Mesendoderm (in vitro differentiated cells): ENCODE measurements around the gene UAP1L1.

ENCODE experiments used
- DNase-seq: peaks from one replicate; pipeline ENCODE4 v3.0.0; 2013
- H2AK5ac ChIP-seq: 2 replicates; pipeline ENCODE4 v1.6.1; 2013; ENCODE audit warnings: low read length, inconsistent platforms
- H2BK120ac ChIP-seq: 2 replicates; pipeline ENCODE4 v1.6.1; 2013; ENCODE audit warnings: low read depth, mild to moderate bottlenecking, low read length, moderate library complexity, mixed read lengths
- H2BK15ac ChIP-seq: replicated peaks from 2 replicates; pipeline ENCODE4 v1.6.1; 2013; ENCODE audit warnings: low read depth, mild to moderate bottlenecking, moderate library complexity
- H2BK5ac ChIP-seq: 2 replicates; pipeline ENCODE4 v1.6.1; 2013; ENCODE audit warnings: low read length, inconsistent platforms
- H3K18ac ChIP-seq: 2 replicates; pipeline ENCODE4 v1.6.1; 2013; ENCODE audit warnings: mild to moderate bottlenecking, low read length, mixed read lengths
- H3K23ac ChIP-seq: one replicate; pipeline ENCODE4 v1.6.1; 2013; ENCODE audit warnings: low read length
- H3K27ac ChIP-seq: 2 replicates; pipeline ENCODE4 v1.5.1; 2013; ENCODE audit warnings: low read depth, mild to moderate bottlenecking, inconsistent platforms, low read length, moderate library complexity
- H3K27me3 ChIP-seq: 2 replicates; pipeline ENCODE4 v1.6.1; 2013; ENCODE audit warnings: low read length, control low read depth, mild to moderate bottlenecking, inconsistent platforms; ENCODE audit not compliant: insufficient read depth, poor library complexity
- H3K36me3 ChIP-seq: 2 replicates; pipeline ENCODE4 v1.6.1; 2013; ENCODE audit warnings: low read length, inconsistent platforms; ENCODE audit not compliant: control insufficient read depth, insufficient read depth
- H3K4ac ChIP-seq: one replicate; pipeline ENCODE4 v1.6.1; 2013; ENCODE audit warnings: low read depth, mild to moderate bottlenecking, low read length, moderate library complexity
- H3K4me1 ChIP-seq: 2 replicates; pipeline ENCODE4 v1.6.1; 2013; ENCODE audit warnings: low read depth, low read length, inconsistent platforms; ENCODE audit not compliant: control insufficient read depth
- H3K4me2 ChIP-seq: 2 replicates; pipeline ENCODE4 v1.6.1; 2013; ENCODE audit warnings: low read length
- H3K4me3 ChIP-seq: 2 replicates; pipeline ENCODE4 v1.5.1; 2013; ENCODE audit warnings: mild to moderate bottlenecking, low read length
- H3K56ac ChIP-seq: one replicate; pipeline ENCODE4 v1.6.1; 2013; ENCODE audit warnings: low read length
- H3K79me1 ChIP-seq: 2 replicates; pipeline ENCODE4 v1.6.1; 2013; ENCODE audit warnings: low read length, inconsistent platforms
- H3K79me2 ChIP-seq: 2 replicates; pipeline ENCODE4 v1.6.1; 2013; ENCODE audit warnings: mild to moderate bottlenecking, low read length; ENCODE audit not compliant: control insufficient read depth, insufficient read depth
- H3K9ac ChIP-seq: 2 replicates; pipeline ENCODE4 v1.6.1; 2013; ENCODE audit warnings: low read length, inconsistent platforms
- H4K5ac ChIP-seq: one replicate; pipeline ENCODE4 v1.6.1; 2013; ENCODE audit warnings: low read length
- H4K8ac ChIP-seq: one replicate; pipeline ENCODE4 v1.6.1; 2013; ENCODE audit warnings: low read depth, mild to moderate bottlenecking, control low read depth, low read length, moderate library complexity
- WGBS: extraction: QIAGEN DNeasy Blood & Tissue Kit; methylation state at CpG from one replicate; pipeline ENCODE4 v1.1.7; 2013; ENCODE audit warnings: low lambda C conversion rate, missing lambda C conversion rate; ENCODE audit not compliant: insufficient coverage; ENCODE audit errors: extremely low coverage; 5-methylcytosine and 5-hydroxymethylcytosine counted together

UAP1L1 gene

GRCh38 chr9:137114613-137115393 is 37.5 kb downstream of the UAP1L1 start, which contains the start of gene DPP7:
Gene DPP7, minus strand, starts transcription at chr9:137114733. Its CDS starts 20 bp downstream, at chr9:137114713.
- H3K36me3 ChIP-seq, result no peaks in the 10 kb centered on the region
- H4K8ac ChIP-seq, result no peak within 1 kb of the TSS
- H3K4ac ChIP-seq, result no peak within 1 kb of the TSS
- no peak within 1 kb of the TSS for H3K18ac ChIP-seq
- no peak within 1 kb of the TSS for H3K27ac ChIP-seq
- H3K79me2 ChIP-seq, result no peaks in the 10 kb centered on the region
- H2BK5ac ChIP-seq, result no peak within 1 kb of the TSS
- H3K4me1 ChIP-seq, result no peaks in the 10 kb centered on the region
- H4K5ac ChIP-seq, result no peak within 1 kb of the TSS
- no peak within 1 kb of the TSS for H3K4me3 ChIP-seq
- H2AK5ac ChIP-seq, result no peak within 1 kb of the TSS
- no peak within 1 kb of the TSS for H3K4me2 ChIP-seq
- H3K56ac ChIP-seq, result peak within 1 kb of the TSS; percentile 25
- DNase-seq, result no peak
- WGBS, result no CpG with 5 or more reads among the region's 70 CpGs
- H3K9ac ChIP-seq, result peak within 1 kb of the TSS; percentile 16
- no peak within 1 kb of the TSS for H3K23ac ChIP-seq
- no peak within 1 kb of the TSS for H2BK15ac ChIP-seq
- H2BK120ac ChIP-seq, result no peak within 1 kb of the TSS
- peaks cover 15% of the 10 kb centered on the region for H3K27me3 ChIP-seq
- no peaks in the 10 kb centered on the region for H3K79me1 ChIP-seq

GRCh38 chr9:137115394-137116026 is 38.2 kb downstream of the UAP1L1 start:
- H3K79me2 ChIP-seq, result no peaks in the 10 kb centered on the region
- H3K23ac ChIP-seq, result no peak overlapping the region
- H3K27me3 ChIP-seq, result peaks cover 15% of the 10 kb centered on the region
- no peaks in the 10 kb centered on the region for H3K36me3 ChIP-seq
- no CpG with 5 or more reads among the region's 21 CpGs for WGBS
- no peak overlapping the region for H3K9ac ChIP-seq
- H3K79me1 ChIP-seq, result no peaks in the 10 kb centered on the region
- no peak overlapping the region for H3K18ac ChIP-seq
- no peaks in the 10 kb centered on the region for H3K4me1 ChIP-seq
- H3K56ac ChIP-seq, result no peak overlapping the region
- H3K27ac ChIP-seq, result no peak overlapping the region
- no peak for DNase-seq
- no peak overlapping the region for H3K4ac ChIP-seq
- H2BK5ac ChIP-seq, result no peak overlapping the region
- no peak overlapping the region for H3K4me3 ChIP-seq
- H2BK15ac ChIP-seq, result no peak overlapping the region
- H4K8ac ChIP-seq, result no peak overlapping the region
- no peak overlapping the region for H2BK120ac ChIP-seq
- no peak overlapping the region for H4K5ac ChIP-seq
- H2AK5ac ChIP-seq, result no peak overlapping the region
- H3K4me2 ChIP-seq, result no peak overlapping the region

GRCh38 chr9:137116027-137116507 is 38.8 kb downstream of the UAP1L1 start:
- Histone ChIP-seq H3K18ac (no peak overlapping the region), H3K4me1 (no peaks in the 10 kb centered on the region), H3K36me3 (no peaks in the 10 kb centered on the region), H3K23ac (no peak overlapping the region), H2BK5ac (no peak overlapping the region), H2AK5ac (no peak overlapping the region), H3K79me2 (no peaks in the 10 kb centered on the region), H3K4me2 (no peak overlapping the region), H3K4me3 (no peak overlapping the region), H3K27ac (no peak overlapping the region), H3K9ac (no peak overlapping the region), H4K8ac (no peak overlapping the region), H2BK15ac (no peak overlapping the region), H3K79me1 (no peaks in the 10 kb centered on the region), H2BK120ac (no peak overlapping the region), H3K56ac (no peak overlapping the region), H3K27me3 (peaks cover 15% of the 10 kb centered on the region), H4K5ac (no peak overlapping the region), H3K4ac (no peak overlapping the region)
- DNase-seq, result no peak
- WGBS, result no CpG with 5 or more reads among the region's 6 CpGs

- Histone ChIP-seq H4K8ac (no peak overlapping the region), H2BK15ac (no peak overlapping the region), H4K5ac (no peak overlapping the region), H3K27me3 (peaks cover 15% of the 10 kb centered on the region), H3K4me3 (no peak overlapping the region), H3K79me1 (no peaks in the 10 kb centered on the region), H3K79me2 (no peaks in the 10 kb centered on the region), H3K36me3 (no peaks in the 10 kb centered on the region), H3K56ac (no peak overlapping the region), H2AK5ac (no peak overlapping the region), H3K4me1 (no peaks in the 10 kb centered on the region), H3K9ac (no peak overlapping the region), H3K23ac (no peak overlapping the region), H2BK5ac (no peak overlapping the region), H3K4ac (no peak overlapping the region), H3K4me2 (no peak overlapping the region), H3K18ac (no peak overlapping the region), H2BK120ac (no peak overlapping the region), H3K27ac (no peak overlapping the region)
- no CpG with 5 or more reads among the region's 17 CpGs for WGBS
- no peak for DNase-seq
Measured at GRCh38 chr9:137116728-137117127, 39.4 kb downstream of the UAP1L1 start.

- H3K4me3 ChIP-seq, result no peak overlapping the region
- no peak overlapping the region for H2BK5ac ChIP-seq
- no peak overlapping the region for H3K18ac ChIP-seq
- no peak overlapping the region for H3K4ac ChIP-seq
- no peak overlapping the region for H2BK120ac ChIP-seq
- H4K8ac ChIP-seq, result no peak overlapping the region
- H2AK5ac ChIP-seq, result no peak overlapping the region
- peaks cover 15% of the 10 kb centered on the region for H3K27me3 ChIP-seq
- H3K56ac ChIP-seq, result no peak overlapping the region
- H2BK15ac ChIP-seq, result no peak overlapping the region
- H3K79me1 ChIP-seq, result no peaks in the 10 kb centered on the region
- H3K79me2 ChIP-seq, result no peaks in the 10 kb centered on the region
- no CpG with 5 or more reads among the region's 15 CpGs for WGBS
- no peak overlapping the region for H3K23ac ChIP-seq
- H3K36me3 ChIP-seq, result no peaks in the 10 kb centered on the region
- H3K4me2 ChIP-seq, result no peak overlapping the region
- H3K4me1 ChIP-seq, result no peaks in the 10 kb centered on the region
- no peak overlapping the region for H4K5ac ChIP-seq
- DNase-seq, result no peak
- no peak overlapping the region for H3K27ac ChIP-seq
- H3K9ac ChIP-seq, result no peak overlapping the region
Measured at GRCh38 chr9:137117269-137117731, 40.0 kb downstream of the UAP1L1 start.
